ENCODE results near the gene FAHD1.

FAHD1 gene

DNA sequence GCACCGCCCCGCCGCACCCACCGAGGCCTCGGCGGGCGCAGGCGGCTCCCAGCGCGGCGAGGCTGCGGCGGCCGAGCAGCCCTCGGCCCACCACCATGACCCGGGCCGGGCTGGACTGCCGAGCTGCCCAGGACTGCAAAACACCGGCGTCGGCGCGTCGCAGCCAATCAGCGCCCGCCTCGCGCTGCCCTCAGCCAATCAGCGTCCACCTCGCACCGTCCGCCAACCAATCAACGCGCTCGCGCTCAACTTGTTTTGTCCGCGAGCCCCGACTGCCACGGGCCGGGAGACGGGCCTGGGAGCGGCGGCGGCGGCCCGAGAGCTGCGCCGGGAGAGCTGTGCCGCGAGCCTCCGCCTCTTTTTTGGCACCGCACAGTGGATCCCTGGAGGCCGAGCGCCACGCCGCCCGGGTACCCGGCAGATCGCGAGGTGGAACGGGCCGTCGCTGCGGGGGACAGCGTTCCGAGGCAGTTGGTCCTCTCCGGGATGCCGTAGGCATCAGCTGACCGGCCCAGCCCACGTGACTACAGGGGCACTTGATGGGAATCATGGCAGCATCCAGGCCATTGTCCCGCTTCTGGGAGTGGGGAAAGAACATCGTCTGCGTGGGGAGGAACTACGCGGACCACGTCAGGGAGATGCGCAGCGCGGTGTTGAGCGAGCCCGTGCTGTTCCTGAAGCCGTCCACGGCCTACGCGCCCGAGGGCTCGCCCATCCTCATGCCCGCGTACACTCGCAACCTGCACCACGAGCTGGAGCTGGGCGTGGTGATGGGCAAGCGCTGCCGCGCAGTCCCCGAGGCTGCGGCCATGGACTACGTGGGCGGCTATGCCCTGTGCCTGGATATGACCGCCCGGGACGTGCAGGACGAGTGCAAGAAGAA lies at the start of gene FAHD1, which contains the start of gene HAGH:
Gene FAHD1 (plus strand): TSS at position 516 of the 883 bp plus-strand sequence. CDS start 33 bp downstream, at position 549.
Gene HAGH (minus strand): TSS at position 135 of the 883 bp plus-strand sequence. CDS start 38 bp downstream, at position 97.
- peaks cover 6% of the 10 kb centered on the region for H3K4me1 ChIP-seq (ENCODE audit: insufficient read depth, poor library complexity, severe bottlenecking)
- no peak for TF ChIP-seq CTCF (IDR thresholded peaks at IDR 0.05; ENCODE audit: poor library complexity, severe bottlenecking)
- peak within 1 kb of the TSS; percentile 62 for H3K4me3 ChIP-seq (ENCODE audit: severe bottlenecking)
- H3K27ac ChIP-seq (ENCODE audit: poor library complexity, severe bottlenecking): peak within 1 kb of the TSS; percentile 54
- H3K36me3 ChIP-seq (ENCODE audit: low read depth): peaks cover 17% of the 10 kb centered on the region
- DNase-seq (ENCODE audit: low spot score): peak; percentile 94
- no peaks in the 10 kb centered on the region for H3K9me3 ChIP-seq (ENCODE audit: severe bottlenecking)
- peak; percentile 87 for ATAC-seq (ENCODE audit: low read depth)
- no peaks in the 10 kb centered on the region for H3K27me3 ChIP-seq (ENCODE audit: insufficient read depth, poor library complexity, severe bottlenecking)

DNA sequence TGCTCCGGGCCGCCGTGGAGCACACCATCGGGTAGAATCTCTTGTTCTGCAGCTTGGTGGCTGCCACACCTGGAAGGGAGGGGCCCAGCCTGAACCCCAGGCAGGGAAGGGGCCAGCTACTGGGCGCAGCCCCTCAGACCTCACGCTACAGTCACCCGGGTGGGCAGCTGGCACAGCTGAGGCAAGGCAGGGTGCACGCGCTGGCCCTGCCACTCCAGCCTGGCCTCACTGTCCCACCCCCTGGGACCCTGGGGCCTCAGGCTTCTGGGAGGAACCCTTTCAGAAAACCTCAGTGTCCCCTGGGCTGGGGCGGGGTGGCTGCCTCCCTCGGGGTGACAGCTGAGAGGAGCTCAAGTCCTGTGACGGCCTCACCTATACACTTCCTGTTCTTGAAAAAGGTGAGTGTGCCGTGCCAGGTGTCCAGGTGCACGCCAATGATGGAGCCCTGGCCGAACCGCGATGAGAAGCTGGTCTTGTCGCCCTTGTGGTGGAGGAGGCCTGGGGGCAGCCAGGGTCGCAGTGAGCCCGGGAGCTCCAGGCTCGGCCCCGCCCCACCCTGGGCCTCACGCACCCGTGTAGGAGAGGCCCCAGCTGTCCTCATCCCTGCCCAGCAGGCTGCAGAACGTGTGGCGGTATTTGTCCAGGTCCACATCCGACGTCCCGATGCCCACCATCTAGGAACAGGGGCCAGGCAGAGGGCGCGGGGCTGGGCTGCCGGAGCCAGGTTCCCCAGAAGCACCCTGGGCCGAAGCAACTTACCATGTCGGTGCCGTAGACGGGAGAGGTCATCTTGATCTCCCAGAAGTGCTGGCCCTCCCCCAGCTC lies 49.4 kb upstream of the FAHD1 start:
- ATAC-seq (ENCODE audit: low read depth): no peak
- Histone ChIP-seq H3K27ac (ENCODE audit: poor library complexity, severe bottlenecking) (no peak overlapping the region), H3K27me3 (ENCODE audit: insufficient read depth, poor library complexity, severe bottlenecking) (no peaks in the 10 kb centered on the region), H3K4me1 (ENCODE audit: insufficient read depth, poor library complexity, severe bottlenecking) (no peaks in the 10 kb centered on the region), H3K4me3 (ENCODE audit: severe bottlenecking) (no peak overlapping the region), H3K36me3 (ENCODE audit: low read depth) (peaks cover 29% of the 10 kb centered on the region), H3K9me3 (ENCODE audit: severe bottlenecking) (no peaks in the 10 kb centered on the region)
- no peak for TF ChIP-seq CTCF (IDR thresholded peaks at IDR 0.05; ENCODE audit: poor library complexity, severe bottlenecking)
- no peak for DNase-seq (ENCODE audit: low spot score)

DNA sequence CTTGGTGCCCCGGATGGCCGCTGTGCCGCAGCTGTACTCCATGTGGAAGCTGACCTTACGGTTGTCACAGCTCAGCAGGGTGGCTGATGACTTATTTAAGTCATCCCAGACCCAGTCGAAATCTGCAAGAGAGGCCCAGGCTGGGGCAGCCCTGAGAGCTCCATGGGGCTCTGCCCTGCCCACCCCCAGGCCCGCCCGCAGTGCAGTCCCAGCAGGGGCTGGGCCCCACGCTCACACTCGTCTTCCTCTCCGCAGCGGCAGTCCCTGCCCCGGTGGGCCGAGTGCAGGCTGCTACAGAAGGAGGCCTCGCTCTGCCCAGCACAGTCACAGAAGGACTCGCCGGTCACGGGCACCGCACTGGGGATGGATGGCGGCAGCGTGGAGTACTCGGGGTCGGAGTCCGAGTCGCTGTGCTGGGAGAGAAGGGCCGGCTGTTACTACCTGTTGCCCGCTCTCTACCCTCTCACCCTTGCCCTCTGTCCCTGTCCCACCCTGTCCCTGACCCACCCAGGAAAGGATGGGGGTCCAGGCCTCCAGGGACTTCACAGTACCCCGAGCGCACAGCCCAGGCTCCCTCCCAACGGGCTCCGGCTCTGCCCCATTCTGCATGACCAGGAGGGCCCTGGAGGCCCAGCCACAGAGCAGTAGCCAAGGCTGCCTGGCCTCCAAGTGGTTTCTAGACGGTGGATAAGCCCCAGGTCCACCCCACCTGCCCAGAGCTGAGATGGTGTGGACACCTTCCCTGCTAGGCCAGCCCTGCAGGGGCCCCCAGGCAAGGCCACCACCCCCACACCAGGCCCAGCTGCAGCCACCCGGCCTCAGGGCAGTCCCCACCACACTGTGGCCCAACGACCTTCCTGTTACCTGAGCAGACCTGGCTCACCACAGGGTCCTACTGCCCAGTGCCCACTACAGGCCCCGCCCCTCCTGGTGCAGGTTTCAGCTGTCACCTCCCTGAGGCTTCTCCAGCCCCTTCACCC lies 48.5 kb upstream of the FAHD1 start:
- ATAC-seq (ENCODE audit: low read depth) (no peak), DNase-seq (ENCODE audit: low spot score) (no peak)
- Histone ChIP-seq H3K9me3 (ENCODE audit: severe bottlenecking) (no peaks in the 10 kb centered on the region), H3K4me3 (ENCODE audit: severe bottlenecking) (no peak overlapping the region), H3K4me1 (ENCODE audit: insufficient read depth, poor library complexity, severe bottlenecking) (no peaks in the 10 kb centered on the region), H3K27ac (ENCODE audit: poor library complexity, severe bottlenecking) (no peak overlapping the region), H3K36me3 (ENCODE audit: low read depth) (peaks cover 29% of the 10 kb centered on the region), H3K27me3 (ENCODE audit: insufficient read depth, poor library complexity, severe bottlenecking) (no peaks in the 10 kb centered on the region)
- TF ChIP-seq CTCF (IDR thresholded peaks at IDR 0.05; ENCODE audit: poor library complexity, severe bottlenecking): no peak

DNA sequence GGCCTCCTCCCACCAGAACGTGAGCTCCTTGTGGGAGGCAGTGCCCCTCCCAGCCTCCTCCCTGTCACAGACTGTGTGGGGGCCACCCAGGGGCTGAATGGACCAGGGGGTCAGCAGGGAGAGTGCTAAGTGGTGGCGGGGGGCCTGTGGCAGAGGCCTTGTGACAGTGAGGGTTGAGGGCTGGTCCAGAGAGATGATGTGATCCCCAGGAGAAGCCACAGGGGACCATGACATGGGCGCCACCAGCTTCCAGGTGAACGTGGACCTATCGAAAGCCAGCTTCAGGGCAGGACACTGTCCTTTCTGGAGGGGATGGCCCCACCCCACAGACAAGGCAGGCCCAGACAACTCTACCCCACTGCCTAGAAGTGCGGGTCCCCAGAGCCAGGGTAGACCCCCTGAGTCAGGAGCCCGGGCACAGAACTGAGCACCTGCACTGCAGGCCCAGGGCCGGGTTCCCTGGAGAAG lies 47.7 kb upstream of the FAHD1 start:
- Histone ChIP-seq H3K9me3 (ENCODE audit: severe bottlenecking) (no peaks in the 10 kb centered on the region), H3K4me1 (ENCODE audit: insufficient read depth, poor library complexity, severe bottlenecking) (peaks cover 4% of the 10 kb centered on the region), H3K27me3 (ENCODE audit: insufficient read depth, poor library complexity, severe bottlenecking) (no peaks in the 10 kb centered on the region), H3K36me3 (ENCODE audit: low read depth) (peaks cover 33% of the 10 kb centered on the region), H3K27ac (ENCODE audit: poor library complexity, severe bottlenecking) (no peak overlapping the region), H3K4me3 (ENCODE audit: severe bottlenecking) (no peak overlapping the region)
- TF ChIP-seq CTCF (IDR thresholded peaks at IDR 0.05; ENCODE audit: poor library complexity, severe bottlenecking): no peak
- ATAC-seq (ENCODE audit: low read depth) (no peak), DNase-seq (ENCODE audit: low spot score) (no peak)

Data from RWPE2 (cell line).